ENCODE data around the gene SAC3D1. TPM values are rescaled to one million over a fixed set of nuclear protein-coding genes. Genes with fewer than 3 reads are reported as not detected.

SAC3D1 gene
- total RNA-seq, 4 donors from 2014 or later: 10.9 to 21.5 (median 13.9) TPM

- peaks cover 0 to 46% (median 0%) of the 10 kb centered on the region in 3 donors for H3K36me3 ChIP-seq
- H3K4me1 ChIP-seq: peaks cover 6 to 21% (median 8%) of the 10 kb centered on the region in 4 donors
- H3K4me3 ChIP-seq: peak overlapping the region; percentile 73 to 86 (median 84)
- H3K27me3 ChIP-seq: no peaks in the 10 kb centered on the region
- H3K9me3 ChIP-seq: no peaks in the 10 kb centered on the region
- peak overlapping the region; percentile 93 to 97 (median 96) for H3K27ac ChIP-seq
- TF ChIP-seq POLR2A (IDR thresholded peaks at IDR 0.05) (no peak), CTCF (IDR thresholded peaks at IDR 0.05) (no peak)
- no peak for DNase-seq
These were observed 43.8 kb downstream of the SAC3D1 start for GRCh38 chr11:65084598-65085375.

- Histone ChIP-seq H3K27ac (no peak overlapping the region), H3K9me3 (no peaks in the 10 kb centered on the region), H3K4me3 (no peak overlapping the region), H3K27me3 (no peaks in the 10 kb centered on the region), H3K4me1 (peaks cover 6 to 21% (median 8%) of the 10 kb centered on the region in 4 donors), H3K36me3 (peaks cover 0 to 46% (median 0%) of the 10 kb centered on the region in 3 donors)
- TF ChIP-seq CTCF (IDR thresholded peaks at IDR 0.05): no peak
- TF ChIP-seq POLR2A (IDR thresholded peaks at IDR 0.05): no peak
- DNase-seq: no peak
These were observed 44.4 kb downstream of the SAC3D1 start for GRCh38 chr11:65085446-65085845.

DNA sequence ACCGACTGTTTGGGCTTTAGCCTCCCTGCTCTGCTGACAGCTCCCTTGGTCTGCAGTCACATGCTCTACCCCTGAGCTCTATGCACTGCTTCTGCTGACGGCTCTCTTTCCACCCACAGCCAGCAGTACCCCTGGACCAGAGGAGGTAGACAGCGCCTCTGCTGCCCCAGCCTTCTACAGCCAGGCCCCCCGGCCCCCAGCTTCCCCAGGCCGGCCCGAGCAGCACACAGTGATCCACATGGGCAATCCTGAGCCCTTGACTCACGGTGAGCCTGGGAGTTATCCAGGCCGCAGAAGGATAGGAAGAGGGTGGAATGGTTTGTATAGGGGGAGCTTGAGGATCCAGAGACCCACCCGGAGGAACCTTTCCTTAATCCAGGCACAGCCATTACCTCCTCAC, 45.8 kb downstream of the SAC3D1 start:
- no peak overlapping the region for H3K4me3 ChIP-seq
- peaks cover 6 to 21% (median 8%) of the 10 kb centered on the region in 4 donors for H3K4me1 ChIP-seq
- no peak for DNase-seq
- peaks cover 0 to 46% (median 0%) of the 10 kb centered on the region in 3 donors for H3K36me3 ChIP-seq
- no peak overlapping the region for H3K27ac ChIP-seq
- H3K27me3 ChIP-seq: no peaks in the 10 kb centered on the region
- TF ChIP-seq CTCF (IDR thresholded peaks at IDR 0.05) (no peak), POLR2A (IDR thresholded peaks at IDR 0.05) (no peak)
- no peaks in the 10 kb centered on the region for H3K9me3 ChIP-seq

GRCh38 chr11:65087216-65087615, 46.2 kb downstream of the SAC3D1 start:
- no peak overlapping the region for H3K4me3 ChIP-seq
- DNase-seq: no peak
- H3K4me1 ChIP-seq: peaks cover 6 to 21% (median 8%) of the 10 kb centered on the region in 4 donors
- TF ChIP-seq CTCF (IDR thresholded peaks at IDR 0.05): no peak
- no peak for TF ChIP-seq POLR2A (IDR thresholded peaks at IDR 0.05)
- H3K9me3 ChIP-seq: no peaks in the 10 kb centered on the region
- no peaks in the 10 kb centered on the region for H3K27me3 ChIP-seq
- peaks cover 0 to 46% (median 0%) of the 10 kb centered on the region in 3 donors for H3K36me3 ChIP-seq
- no peak overlapping the region for H3K27ac ChIP-seq

DNA sequence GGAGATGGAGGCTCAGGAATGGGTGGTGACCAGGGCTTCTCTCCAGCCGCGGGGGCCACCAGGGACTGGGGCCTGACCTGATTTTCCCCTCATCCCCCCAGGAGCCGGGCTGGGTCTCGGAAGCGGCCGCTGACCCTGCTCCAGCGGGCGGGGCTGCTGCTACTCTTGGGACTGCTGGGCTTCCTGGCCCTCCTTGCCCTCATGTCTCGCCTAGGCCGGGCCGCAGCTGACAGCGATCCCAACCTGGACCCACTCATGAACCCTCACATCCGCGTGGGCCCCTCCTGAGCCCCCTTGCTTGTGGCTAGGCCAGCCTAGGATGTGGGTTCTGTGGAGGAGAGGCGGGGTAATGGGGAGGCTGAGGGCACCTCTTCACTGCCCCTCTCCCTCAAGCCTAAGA, 46.8 kb downstream of the SAC3D1 start:
- no peak for DNase-seq
- no peak overlapping the region for H3K4me3 ChIP-seq
- peaks cover 6 to 21% (median 8%) of the 10 kb centered on the region in 4 donors for H3K4me1 ChIP-seq
- H3K27me3 ChIP-seq: no peaks in the 10 kb centered on the region
- H3K27ac ChIP-seq: no peak overlapping the region
- peaks cover 0 to 46% (median 0%) of the 10 kb centered on the region in 3 donors for H3K36me3 ChIP-seq
- H3K9me3 ChIP-seq: no peaks in the 10 kb centered on the region
- TF ChIP-seq POLR2A (IDR thresholded peaks at IDR 0.05): no peak
- no peak for TF ChIP-seq CTCF (IDR thresholded peaks at IDR 0.05)

Data from Peyer's patch (tissue), 4 donors.